Left lobe of liver (tissue), 2 donors: ENCODE results near the gene CATSPER4. TPM values are rescaled to one million over a fixed set of nuclear protein-coding genes. Genes with fewer than 3 reads are reported as not detected.

Source experiments
- ATAC-seq: fragments of 200-7000 bp; cut with Tn5 transposase; one replicate; pipeline ENCODE4 v1.9.1; 2020; ENCODE audit warnings: mild to moderate bottlenecking, moderate library complexity
- DNase-seq: peaks from one replicate; pipeline ENCODE4 v3.0.0-alpha.2; 2020; ENCODE audit warnings: low spot score
- total RNA-seq: library from RNA; stranded (reverse); gene quantifications from one replicate; pipeline ENCODE4 v1.2.1, GENCODE V29; 2021
- donor health status: DM: no; HTN: no; CAD: no; lungs with moderate emphysema.
- donor health status: DM: no; HTN: yes; CAD: no.

The CATSPER4 gene
- total RNA-seq, 1 donor from 2014 or later: not detected

DNA sequence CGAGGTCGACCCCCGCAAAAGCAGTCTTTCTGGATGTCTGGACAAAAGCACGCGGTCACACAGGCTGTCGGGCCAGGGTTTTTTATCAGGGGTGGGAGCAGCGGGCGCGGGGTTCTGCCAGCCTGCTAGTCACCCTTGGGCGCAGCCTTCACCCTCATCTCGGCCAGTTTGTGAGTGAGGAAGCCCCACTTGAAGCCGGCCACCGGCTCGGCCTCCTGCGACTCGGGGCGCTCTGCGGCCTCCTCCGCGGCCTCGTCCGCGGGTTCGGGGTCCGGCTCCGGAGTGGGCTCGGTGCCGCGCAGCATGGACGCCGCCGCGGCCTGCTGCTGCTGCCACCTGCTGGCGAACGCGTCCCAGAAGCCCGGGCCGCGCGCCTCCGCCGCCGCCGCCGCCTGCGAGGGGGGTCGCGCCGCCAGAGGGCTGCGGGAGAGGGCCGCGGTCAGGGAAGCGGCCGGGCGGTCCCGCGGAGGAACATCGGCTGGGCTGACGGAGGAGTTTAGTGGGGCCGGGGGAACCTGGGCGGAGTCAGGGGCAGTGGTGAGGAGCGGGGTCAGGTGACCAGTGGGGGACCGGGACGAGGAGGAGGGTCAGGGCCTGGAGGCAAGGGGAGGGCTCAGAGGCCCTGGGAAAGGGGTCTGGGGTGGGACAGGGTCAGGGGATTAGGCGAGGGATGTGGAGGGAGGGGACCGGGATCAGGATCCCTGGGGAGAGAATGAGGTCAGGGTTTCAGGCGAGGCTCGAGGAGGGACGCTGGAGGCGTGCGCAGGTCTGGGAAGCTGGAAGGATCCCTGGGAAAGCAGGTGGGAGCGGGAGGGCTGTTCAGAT is 26.2 kb upstream of the CATSPER4 start:
- peak; percentile 72 for ATAC-seq
- no peak for DNase-seq

DNA sequence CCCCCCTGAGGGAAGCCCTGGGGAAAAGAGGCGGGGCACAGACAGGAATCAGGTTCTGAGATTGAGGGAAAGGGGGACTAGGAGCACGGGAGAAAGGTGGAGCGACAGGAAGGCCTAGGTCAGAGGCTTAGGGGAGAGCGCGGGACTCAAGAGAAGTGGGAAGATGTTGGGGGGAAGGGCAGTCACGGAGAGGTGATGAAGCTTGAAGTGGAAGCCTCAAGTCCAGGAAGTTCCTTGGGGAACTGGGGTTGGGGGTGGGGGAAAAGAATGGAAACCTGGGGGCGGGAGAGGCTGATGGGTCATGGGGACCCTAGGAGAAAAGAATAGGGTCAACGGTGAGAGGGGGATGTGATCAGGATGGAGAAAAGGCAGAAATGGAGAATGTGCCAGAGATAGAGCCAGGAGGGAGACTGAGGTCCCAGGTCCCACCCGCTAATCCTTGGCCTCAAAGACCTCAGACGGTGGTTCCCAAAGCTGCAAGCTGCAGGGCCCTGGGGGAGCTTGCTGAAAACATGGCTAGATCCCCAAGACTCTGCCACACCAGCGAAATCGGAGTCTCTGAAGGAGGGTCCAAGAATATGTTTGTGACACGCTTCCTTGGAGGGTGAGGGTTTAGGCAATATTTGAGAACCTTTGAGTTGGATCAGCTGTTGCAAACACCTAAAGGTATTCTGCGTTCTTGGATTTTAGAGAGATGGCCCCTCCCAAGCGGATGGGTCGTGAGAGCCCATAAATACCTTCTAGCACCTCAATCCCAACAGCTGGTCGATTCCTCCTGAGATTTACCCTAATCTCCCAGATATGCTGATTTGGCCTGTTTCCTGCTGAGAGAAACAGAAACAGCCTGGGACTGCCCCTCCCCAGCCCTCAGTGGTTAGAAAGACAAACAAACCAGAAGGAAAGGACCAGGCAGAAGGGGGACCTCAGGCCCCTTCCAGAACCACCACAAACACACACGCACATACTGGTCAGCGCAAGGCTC is 25.2 kb upstream of the CATSPER4 start:
- DNase-seq: no peak
- no peak for ATAC-seq

DNA sequence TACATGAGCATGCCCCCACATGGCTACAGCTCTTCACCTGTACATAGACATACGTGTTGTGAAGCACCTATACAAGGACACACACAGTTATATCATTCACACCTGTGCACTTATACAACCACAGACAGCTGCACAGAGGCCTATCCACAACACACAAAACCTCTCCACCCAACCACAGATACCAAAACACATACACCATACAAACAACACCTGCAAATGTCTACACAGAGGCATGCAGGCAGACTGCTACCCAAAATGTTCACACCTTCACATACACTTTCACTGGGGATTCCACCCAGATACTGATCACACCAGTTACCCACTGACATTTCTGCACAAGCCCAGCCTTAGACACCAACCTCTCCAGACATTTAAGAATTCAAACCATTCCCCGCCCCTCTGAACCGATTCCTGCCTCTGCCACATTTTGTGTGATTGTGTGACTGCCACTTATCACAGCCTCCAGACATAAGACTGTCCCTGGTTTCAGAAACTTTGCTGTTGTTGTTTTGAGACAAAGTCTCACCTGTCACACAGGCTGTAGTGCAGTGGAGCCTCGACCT is 23.6 kb upstream of the CATSPER4 start:
- DNase-seq: no peak
- ATAC-seq: no peak

DNA sequence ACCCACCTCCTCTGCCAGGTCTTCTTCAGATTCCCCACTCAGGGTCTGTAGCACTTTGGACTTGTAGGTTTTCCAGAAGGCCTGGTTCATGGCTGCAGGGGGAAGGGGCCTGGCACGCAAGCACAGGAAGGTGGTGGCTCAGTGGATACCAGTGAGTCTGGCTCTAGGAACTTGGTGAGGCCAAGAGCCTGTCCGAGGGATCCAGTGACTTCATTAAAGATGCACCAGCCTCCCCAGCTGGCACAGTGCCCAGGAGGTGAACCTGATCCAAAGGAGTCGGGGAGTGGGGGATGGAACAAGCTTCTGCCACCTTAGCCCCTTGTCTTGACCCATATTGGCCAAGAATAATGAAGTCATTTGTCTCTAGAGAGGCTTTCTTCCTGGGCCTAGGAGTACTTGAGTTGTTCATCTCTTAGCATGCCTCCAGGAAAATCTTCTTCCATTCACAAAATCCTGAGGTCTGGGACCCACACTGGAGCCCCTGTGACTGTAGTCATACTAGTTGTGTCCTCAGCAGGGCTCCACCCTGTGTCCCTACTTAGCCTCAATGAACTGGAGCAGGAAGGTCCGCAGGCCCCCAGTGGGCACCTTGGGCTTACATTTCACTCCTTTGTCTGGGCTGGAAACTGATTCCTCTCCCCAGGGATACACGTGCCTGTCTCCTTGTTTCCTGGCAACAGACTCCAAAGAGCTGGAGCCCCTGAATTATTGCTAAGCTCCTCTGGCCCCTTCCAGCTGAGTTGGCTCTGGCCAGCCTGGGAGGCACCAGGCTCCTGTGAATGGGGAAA is 21.8 kb upstream of the CATSPER4 start, which contains the start of gene C1orf232:
TSS of gene C1orf232 (minus strand) at position 554 of the 788 bp plus-strand sequence. CDS start at position 90, 464 bp downstream.
- DNase-seq (no peak), ATAC-seq (no peak)

DNA sequence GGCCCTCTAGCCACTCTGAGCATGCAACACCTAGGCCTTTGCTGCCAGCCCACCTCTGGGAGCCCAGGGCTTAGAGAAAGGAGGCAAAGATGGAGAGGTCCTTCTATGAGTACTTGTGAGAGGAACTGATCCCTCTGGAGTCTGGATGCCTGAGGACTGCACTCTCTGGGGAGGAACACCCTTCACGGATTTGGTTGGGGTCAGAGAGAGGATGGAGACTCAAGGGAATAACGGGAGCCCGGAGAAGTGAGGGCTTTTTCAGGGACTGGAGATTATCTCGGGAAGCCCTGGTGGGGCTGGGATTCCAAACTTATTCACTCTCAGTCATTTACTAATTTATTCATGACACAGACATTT is 21.2 kb upstream of the CATSPER4 start:
- no peak for DNase-seq

DNA sequence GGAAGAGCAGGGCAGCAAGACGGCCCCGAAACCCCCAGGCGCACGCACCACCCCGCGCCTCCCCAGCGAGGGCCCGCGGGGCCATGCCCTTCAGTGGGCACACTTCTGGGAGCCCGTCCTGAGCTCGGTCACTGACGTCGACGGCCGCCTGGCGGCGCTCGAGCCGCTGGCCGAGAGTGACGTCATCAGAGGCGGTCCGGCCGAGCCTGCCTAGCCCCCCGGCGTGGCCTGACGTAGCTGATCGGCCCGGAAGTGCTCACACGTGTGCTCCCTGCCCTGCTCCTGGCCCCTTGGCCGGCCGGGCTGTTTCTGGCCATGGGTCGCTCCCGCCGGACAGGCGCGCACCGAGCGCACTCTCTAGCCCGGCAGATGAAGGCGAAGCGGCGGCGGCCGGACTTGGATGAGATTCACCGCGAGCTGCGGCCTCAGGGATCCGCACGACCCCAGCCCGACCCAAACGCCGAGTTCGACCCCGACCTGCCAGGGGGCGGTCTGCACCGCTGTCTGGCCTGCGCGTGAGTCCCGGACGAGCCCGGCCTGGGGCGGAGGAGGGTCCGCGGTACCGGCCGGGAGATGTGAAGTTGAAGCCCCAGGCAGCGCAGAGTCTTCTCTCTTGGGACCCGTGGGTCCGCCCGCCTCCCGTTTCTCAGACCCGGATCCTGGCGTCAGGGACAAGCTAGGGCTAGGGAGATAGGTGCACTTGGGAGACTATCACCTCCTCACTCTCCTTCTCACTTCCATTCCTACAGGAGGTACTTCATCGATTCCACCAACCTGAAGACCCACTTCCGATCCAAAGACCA is 20.5 kb upstream of the CATSPER4 start, which contains the start of gene ZNF593:
TSS of gene ZNF593 (plus strand) at position 240 of the 803 bp plus-strand sequence. CDS start at position 316, 76 bp downstream.
- ATAC-seq (peak; percentile 97), DNase-seq (peak; percentile 92)

More for the DNA sequence above, 21.2 kb upstream of the CATSPER4 start:
- no peak for ATAC-seq

DNA sequence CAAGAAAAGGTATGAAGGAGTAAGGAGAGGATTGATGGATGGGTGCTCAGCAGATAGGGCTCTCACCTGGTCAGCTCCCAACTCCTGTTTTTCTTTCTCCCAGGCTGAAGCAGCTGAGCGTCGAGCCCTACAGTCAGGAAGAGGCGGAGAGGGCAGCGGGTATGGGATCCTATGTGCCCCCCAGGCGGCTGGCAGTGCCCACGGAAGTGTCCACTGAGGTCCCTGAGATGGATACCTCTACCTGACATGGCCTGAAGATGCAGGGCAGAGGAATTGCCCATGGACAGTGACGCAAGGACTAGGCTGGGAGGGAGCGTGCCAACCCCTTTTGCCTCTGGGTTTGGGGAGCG is 20.0 kb upstream of the CATSPER4 start:
- ATAC-seq (peak; percentile 2), DNase-seq (no peak)

DNA sequence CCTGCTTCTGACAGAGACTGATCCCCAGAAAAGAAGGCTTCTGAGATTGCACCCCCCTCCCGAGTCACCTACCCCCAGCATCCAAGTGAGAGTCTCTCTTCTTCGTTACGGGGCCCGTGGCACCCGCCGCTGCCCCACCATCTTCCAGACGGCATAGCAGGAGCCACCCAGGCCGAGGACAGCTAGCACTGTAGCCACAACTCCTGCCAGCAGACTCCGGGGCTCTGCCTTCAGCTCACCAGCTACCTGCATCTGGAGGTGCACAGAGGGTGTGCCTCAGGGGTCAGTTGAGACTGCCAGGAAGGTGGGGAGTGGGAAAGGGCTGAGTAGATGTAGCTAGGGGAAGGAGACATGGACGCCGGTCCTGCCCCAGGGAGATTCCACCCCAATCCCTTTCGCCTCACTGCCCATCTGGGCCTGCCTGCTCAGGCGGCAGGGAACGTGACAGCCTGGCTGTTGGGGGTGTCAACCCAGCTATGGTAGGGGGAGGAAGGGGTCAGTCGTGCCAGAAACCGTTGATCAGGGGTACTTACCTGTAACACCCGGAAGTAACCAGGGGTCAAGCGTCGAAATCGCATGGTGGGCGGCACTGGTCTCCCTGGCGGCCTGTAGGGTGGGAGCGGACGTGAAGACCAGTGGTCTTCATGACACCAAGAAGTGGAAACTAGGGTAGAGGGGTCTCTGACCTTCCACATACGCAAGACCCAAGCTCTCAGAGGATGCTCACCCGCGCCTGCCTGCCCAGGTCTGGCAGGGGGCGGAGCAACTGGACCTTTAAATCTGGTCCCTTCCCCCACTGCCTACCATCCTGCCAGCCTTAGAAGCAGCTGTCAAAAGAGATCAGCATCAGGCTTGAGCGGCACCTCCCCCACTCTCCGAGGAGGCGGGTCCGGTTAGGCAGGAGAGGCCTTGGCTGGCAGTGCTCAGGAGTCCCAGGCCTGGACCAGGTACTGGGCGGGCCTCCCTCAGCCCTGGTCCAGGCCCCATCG is 19.0 kb upstream of the CATSPER4 start, which contains the start of gene ZNF593OS:
TSS of gene ZNF593OS (minus strand) at position 749 of the 989 bp plus-strand sequence. CDS start at position 578, 171 bp downstream.
- no peak for ATAC-seq
- DNase-seq: no peak

DNA sequence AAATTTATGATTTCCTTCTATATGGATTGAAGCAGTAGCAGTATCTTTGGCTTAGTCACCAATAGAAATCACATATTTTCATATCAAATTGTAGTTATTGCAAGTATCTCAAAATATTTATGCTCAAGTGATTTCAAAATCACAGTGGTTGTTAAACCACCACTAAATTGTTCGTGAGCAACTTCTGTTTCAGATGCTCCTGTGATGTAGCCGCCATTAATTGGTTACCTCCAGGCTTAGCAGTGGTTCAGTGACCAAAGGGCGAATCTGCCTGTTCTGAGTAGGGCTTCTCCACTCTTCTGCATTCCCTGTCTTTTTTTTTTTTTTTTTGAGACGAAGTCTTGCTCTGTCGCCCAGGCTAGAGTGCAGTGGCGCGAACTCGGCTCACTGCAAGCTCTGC is 15.1 kb upstream of the CATSPER4 start:
- no peak for ATAC-seq

DNA sequence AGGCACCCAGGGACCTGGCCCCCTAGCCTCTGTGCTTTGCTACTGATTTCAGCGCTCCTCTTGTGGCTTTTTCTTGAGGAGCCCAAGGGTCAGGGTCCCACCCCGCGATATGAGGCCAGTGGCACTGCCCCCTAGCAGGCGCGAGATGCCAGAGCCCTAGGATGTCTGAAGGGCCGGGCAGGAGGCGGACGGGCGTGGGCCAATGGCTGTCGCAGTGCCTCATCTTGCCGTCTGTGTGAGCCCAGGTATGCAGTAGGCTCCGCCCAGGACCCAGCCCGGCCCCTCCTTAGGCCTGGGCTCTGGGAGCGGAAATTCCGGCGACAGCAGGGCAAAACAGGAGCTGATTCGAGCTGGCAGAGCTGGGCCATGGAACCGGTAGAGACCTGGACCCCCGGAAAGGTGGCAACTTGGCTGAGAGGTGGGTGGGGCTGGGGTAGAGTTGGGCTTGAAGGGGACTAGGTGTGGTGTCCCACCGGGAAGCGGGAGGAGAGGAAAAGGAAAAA is 13.2 kb upstream of the CATSPER4 start, which contains the start of gene CNKSR1:
TSS of gene CNKSR1 (plus strand) at position 310 of the 503 bp plus-strand sequence. CDS start at position 367, 57 bp downstream.
- ATAC-seq (peak; percentile 77), DNase-seq (no peak)

More for the DNA sequence above, 15.1 kb upstream of the CATSPER4 start:
- no peak for DNase-seq

DNA sequence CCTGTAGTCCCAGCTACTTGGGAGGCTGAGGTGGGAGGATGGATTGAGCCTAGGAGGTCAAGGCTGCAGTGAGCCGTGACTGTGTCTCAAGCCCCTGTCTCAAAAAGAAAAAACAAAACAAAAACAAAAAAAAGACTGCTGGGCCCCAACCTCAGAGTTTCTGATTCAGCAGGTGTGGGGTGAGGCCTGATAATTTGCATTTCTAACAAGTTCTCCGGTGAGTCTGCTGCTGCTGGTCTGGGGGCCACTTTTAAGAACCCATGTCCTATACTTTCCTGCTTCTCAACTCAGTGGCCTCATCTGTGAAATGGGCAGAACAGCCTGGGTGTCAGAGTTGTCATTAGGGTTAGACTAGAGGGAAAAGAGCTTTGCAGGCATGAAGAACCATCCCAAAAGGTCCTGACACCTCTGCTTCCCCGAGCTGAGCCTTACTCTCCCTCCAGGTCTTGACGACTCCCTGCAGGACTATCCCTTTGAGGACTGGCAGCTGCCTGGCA is 10.3 kb upstream of the CATSPER4 start:
- DNase-seq: no peak
- no peak for ATAC-seq

DNA sequence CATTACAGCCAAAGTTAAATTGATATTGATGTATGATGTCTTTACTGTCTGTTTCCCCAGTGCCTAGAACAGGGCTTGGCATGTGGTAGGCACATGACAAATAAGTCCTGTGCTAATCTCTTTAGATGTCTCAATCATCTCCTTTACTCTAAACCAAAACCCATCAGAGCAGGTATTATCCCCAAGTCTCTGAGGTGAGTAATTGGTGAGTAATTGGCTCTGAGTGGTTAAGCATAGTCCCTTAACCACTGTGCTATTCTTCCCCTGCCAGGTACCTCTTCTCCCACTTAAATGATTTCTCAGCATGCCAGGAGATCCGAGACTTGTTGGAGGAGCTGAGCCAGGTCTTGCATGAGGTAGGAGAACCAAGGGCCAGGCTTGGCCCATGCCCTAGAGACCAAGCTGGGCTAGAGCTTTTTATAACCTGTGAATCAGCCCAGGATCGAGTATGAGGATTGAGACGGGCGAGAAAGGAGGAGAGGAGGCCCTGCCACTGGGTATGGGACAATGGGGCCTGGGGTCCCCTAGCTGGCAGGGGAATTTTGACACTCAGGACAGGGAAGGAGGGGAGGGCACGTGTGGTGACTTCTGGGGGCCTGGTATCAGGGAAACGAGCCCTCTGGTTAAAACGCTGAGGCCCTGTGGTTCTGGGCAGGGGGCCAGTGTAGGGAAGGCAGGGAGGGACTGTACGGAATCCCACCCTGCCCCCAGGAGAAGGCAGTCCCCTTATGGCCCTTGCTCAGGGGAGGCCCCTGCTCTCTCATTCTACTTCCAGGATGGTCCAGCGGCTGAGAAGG is 8.6 kb upstream of the CATSPER4 start:
- ATAC-seq: no peak
- no peak for DNase-seq

DNA sequence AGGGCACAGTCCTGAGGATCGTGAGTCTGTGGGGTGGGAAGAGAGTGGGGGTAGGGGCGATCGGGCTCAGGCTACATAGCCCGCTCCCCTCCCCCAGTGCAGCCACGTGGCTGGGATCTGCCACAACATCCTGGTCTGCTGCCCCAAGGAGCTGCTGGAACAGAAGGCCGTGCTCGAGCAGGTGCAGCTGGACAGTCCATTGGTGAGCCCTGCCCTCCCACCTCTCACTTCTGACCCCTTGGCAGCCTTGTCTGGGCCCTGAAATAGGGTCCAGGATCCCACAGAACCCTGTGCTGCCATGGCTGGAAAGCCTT is 8.1 kb upstream of the CATSPER4 start:
- DNase-seq: no peak
- ATAC-seq: no peak

DNA sequence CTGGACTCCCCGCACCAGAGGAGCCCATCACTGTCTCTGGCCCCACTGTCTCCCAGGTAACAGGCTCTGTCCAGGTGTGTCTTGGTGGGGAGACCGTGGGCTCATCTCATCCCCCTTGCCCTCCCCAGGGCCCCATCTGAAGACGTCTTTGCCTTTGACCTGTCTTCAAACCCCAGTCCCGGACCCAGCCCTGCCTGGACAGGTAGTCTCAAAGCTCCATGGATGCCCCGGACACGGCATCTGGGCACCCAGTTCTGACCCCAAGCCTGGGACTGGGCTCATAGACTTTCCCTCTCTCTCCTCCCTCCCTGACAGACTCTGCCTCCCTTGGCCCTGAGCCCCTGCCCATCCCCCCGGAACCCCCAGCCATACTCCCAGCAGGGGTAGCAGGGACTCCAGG is 6.3 kb upstream of the CATSPER4 start:
- no peak for ATAC-seq
- no peak for DNase-seq

DNA sequence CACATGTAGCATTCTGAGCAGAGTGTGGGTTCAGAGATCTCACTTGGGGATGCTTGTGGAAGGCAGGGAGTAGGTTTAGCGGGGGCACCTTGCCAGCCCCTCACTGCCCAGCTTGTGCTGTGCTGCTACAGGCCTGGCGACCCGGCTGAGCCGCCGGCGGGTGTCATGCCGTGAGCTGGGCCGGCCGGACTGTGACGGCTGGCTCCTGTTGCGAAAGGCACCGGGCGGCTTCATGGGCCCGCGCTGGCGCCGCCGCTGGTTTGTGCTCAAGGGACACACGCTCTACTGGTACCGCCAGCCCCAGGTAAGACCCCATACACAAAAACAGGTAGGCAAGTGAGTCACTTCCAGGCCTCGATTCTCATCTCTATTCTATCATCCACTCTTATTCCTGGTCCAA is 5.5 kb upstream of the CATSPER4 start:
- ATAC-seq: no peak
- no peak for DNase-seq

DNA sequence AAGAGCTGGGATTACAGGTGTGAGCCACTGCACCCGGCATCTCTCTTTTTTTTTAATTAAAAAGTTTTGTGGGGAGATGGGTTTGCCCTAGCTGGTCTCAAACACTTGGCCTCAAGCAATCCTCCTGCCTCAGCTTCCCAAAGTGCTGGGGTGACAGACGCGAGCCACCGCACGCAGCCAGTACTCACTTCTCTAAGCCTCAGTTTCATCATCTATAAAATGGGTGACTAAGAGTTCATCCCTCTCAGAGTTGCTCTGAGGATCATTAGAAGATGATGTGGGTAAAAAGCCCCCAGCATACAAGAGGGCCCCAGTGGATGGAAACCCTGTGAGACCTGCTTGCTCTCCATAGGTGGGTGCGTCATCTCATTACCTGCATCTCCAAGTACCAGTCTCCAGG is 2.5 kb upstream of the CATSPER4 start:
- DNase-seq (no peak), ATAC-seq (no peak)

DNA sequence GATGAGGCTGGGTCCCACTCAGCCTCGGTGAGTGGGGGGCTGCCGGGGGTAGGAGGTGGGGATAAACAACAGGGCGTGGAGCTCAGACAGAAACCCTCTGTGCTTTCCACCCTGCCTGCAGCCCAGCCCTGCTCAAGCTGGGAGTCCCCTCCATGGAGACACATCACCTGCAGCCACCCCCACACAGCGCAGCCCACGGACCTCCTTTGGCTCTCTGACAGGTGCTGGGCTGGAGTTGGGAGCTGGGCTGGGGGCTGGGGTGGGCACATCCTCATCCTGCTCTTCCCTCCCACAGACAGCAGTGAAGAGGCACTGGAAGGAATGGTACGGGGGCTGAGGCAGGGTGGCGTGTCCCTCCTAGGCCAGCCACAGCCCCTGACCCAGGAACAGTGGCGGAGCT is 1.9 kb upstream of the CATSPER4 start:
- ATAC-seq (no peak), DNase-seq (no peak)
